HG02938 (cell line): ENCODE measurements around the gene ACTR1A.
A peak's percentile ranks its signal among the peaks of the same experiment; 100 is the strongest.
"Not testable (repeated sequence)": the region's sequence is repeated elsewhere in the genome, so short reads cannot be mapped to it uniquely, and the experiment has no call there.

ENCODE experiments used
- ATAC-seq: cut with Tn5 transposase; IDR thresholded peaks from one replicate; pipeline ENCODE4 v1.9.1; 2021; ENCODE audit warnings: mild to moderate bottlenecking, moderate library complexity; ENCODE audit not compliant: unreplicated experiment

ACTR1A gene

GRCh38 chr10:102517553-102517952, 15.0 kb upstream of the ACTR1A start:
- no peak for ATAC-seq

GRCh38 chr10:102515724-102516123, 13.2 kb upstream of the ACTR1A start:
- ATAC-seq: no peak

- ATAC-seq: no peak
These were observed 12.2 kb upstream of the ACTR1A start for GRCh38 chr10:102514487-102515311.

- peak; percentile 68 for ATAC-seq
These were observed 9.2 kb upstream of the ACTR1A start for GRCh38 chr10:102511583-102512274.

GRCh38 chr10:102509387-102509786, 6.9 kb upstream of the ACTR1A start:
- ATAC-seq: no peak

- no peak for ATAC-seq
These were observed 6.0 kb upstream of the ACTR1A start for GRCh38 chr10:102508506-102508905.

- no peak for ATAC-seq
These were observed 5.0 kb upstream of the ACTR1A start for GRCh38 chr10:102507521-102507920.

- ATAC-seq: no peak
These were observed 3.1 kb upstream of the ACTR1A start for GRCh38 chr10:102505462-102506115.

- ATAC-seq: no peak
These were observed 2.4 kb upstream of the ACTR1A start for GRCh38 chr10:102504976-102505300.

- ATAC-seq: no peak
These were observed 1.9 kb upstream of the ACTR1A start for GRCh38 chr10:102504179-102504975.

GRCh38 chr10:102503264-102504178, 1.0 kb upstream of the ACTR1A start, which contains the start of gene SUFU:
SUFU (plus strand) TSS chr10:102503972; CDS start chr10:102504153, 181 bp downstream.
- ATAC-seq: peak; percentile 45

GRCh38 chr10:102502029-102502336, 529 bp downstream of the ACTR1A start:
- ATAC-seq: peak; percentile 68

GRCh38 chr10:102501201-102502028, 1.1 kb downstream of the ACTR1A start:
- no peak for ATAC-seq

GRCh38 chr10:102500686-102501085, 1.8 kb downstream of the ACTR1A start:
- not testable (repeated sequence) for ATAC-seq

GRCh38 chr10:102499356-102499755, 3.2 kb downstream of the ACTR1A start:
- ATAC-seq: no peak

- ATAC-seq: no peak
These were observed 5.0 kb downstream of the ACTR1A start for GRCh38 chr10:102497545-102497944.

- no peak for ATAC-seq
These were observed 8.7 kb downstream of the ACTR1A start for GRCh38 chr10:102493771-102494170.

GRCh38 chr10:102492983-102493382, 9.5 kb downstream of the ACTR1A start:
- ATAC-seq: no peak

- ATAC-seq: no peak
These were observed 10.1 kb downstream of the ACTR1A start for GRCh38 chr10:102492344-102492939.
